GM19025 (cell line): ENCODE measurements around the gene KRTAP5-6.
"Not testable (repeated sequence)": the region's sequence is repeated elsewhere in the genome, so short reads cannot be mapped to it uniquely, and the experiment has no call there.

ENCODE experiments used
- ATAC-seq: cut with Tn5 transposase; IDR thresholded peaks from one replicate; pipeline ENCODE4 v1.9.1; 2021; ENCODE audit warnings: mild to moderate bottlenecking, low read depth, moderate library complexity; ENCODE audit not compliant: unreplicated experiment

KRTAP5-6 gene

GRCh38 chr11:1660111-1660867 lies 36.7 kb upstream of the KRTAP5-6 start:
- no peak for ATAC-seq

GRCh38 chr11:1661454-1662269 lies 35.3 kb upstream of the KRTAP5-6 start:
- ATAC-seq, result not testable (repeated sequence)

- ATAC-seq, result not testable (repeated sequence)
Measured at GRCh38 chr11:1662699-1663283, 34.2 kb upstream of the KRTAP5-6 start.

- no peak for ATAC-seq
Measured at GRCh38 chr11:1665313-1665712, 31.7 kb upstream of the KRTAP5-6 start.

DNA sequence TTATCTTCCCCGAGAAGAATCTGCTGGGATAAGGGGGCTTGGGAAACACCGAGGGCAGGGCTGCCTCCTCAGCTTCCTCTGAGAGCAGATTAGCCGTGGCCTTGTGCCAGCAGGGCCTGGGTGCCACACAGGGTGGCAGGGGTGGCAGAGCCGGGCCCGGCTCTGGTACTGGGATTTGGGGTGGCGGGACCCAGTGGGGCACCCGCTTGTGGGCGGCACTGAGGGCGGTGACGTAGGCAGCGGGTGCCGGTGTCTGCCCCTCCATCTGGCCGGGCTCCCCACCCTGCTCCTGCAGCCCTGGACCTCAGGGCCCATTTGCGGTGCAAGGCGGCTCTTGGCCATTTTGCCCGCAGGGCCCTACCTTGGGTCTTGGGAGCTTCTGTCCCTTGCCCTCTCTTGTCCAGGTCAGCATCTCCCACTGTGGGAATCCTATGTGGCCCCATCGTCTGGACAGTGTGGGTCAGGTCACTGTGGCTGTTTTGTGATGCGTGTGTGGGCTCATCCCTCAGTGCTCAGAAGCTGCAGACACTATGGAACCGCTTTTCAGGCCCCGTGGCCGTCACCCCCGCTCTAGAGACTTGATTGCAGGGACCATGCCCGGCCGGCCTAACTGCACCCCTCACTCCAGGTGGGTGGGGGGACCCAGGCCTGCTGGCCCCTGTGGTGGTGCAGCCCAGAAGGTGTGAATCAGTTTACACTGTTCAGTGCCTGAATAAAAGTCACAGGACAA lies 29.7 kb upstream of the KRTAP5-6 start:
- ATAC-seq, result no peak

GRCh38 chr11:1667906-1668305 lies 29.1 kb upstream of the KRTAP5-6 start:
- ATAC-seq, result no peak

DNA sequence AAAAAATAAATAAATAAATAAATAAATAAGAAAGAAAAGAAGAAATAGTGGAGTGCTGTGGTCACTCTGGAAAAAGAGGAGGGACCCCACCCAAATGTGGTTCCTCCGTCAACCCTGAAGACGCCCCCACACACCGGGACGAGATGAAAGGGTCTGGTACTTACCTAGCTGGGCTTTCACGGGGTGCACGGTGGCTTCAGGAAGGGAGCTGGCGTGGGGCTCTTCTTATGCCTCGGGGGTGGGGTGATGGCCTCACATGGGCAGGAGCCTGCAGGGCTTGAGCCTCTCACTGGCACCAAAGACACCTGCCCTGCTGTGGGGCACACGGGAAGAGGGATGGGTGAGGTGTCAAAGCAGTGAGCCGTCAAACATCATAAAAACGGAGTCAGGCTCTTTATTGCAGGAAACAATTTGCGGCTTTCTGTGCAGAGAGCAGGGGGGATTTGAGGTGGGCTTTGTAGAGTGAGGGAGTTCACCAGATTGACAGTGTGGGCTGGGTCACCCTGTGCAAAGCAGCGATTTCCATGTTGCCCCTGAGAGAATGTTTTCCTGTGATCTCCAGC lies 28.0 kb upstream of the KRTAP5-6 start:
- ATAC-seq, result no peak

DNA sequence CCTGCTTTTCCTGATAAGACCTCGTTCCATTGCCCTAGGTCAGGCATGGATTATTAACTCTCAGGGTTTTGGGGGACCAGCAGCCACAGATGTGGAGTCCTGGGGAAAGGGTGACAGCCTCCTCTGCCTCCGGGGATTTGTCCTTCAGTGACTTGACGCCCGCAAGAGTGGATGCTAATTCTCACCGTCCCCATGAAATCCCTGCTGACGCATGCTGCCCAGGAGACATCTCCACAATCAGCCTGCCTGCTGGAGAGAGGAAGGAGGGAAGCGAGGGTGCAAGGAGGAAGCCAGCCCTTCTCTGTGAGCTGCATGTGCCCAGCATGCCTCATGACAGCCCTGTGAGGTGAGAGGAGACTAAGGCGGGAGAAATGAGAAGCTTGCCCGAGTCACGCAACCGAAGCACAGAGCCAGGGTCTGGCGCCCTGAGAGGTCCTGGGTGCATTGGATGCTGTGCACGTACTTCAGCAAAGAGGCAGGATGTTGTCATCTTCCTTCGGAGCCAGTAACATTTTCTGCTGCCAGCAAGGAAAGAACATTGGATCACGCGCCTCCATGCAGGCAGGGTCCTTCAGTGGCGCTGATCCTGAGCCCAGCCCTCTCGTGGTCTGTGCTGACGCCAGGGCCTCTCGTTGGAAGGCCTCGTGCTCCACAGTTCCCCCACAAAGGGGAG lies 27.3 kb upstream of the KRTAP5-6 start:
- ATAC-seq, result no peak

GRCh38 chr11:1670457-1670856 lies 26.5 kb upstream of the KRTAP5-6 start:
- ATAC-seq, result not testable (repeated sequence)

GRCh38 chr11:1670905-1671371 lies 26.1 kb upstream of the KRTAP5-6 start:
- ATAC-seq, result no peak

DNA sequence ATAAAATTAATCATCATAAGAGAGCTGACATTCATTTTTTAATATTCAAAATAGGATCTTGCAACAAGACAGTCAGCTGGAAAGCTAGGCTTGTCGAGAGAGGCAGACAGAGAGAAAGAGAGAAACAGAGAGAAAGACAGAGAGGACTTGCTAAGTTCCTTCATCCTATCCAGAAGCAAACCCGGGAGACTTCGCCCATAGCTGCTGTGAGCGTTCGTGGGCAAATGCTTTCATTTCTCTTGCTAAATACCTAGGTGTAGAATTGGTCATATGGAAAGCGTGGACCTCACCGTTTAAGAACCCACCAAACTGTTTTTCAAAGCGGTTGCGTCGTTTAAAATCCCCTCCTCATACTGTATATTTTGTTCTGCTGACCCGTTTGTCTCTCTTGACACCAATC lies 25.3 kb upstream of the KRTAP5-6 start:
- no peak for ATAC-seq

DNA sequence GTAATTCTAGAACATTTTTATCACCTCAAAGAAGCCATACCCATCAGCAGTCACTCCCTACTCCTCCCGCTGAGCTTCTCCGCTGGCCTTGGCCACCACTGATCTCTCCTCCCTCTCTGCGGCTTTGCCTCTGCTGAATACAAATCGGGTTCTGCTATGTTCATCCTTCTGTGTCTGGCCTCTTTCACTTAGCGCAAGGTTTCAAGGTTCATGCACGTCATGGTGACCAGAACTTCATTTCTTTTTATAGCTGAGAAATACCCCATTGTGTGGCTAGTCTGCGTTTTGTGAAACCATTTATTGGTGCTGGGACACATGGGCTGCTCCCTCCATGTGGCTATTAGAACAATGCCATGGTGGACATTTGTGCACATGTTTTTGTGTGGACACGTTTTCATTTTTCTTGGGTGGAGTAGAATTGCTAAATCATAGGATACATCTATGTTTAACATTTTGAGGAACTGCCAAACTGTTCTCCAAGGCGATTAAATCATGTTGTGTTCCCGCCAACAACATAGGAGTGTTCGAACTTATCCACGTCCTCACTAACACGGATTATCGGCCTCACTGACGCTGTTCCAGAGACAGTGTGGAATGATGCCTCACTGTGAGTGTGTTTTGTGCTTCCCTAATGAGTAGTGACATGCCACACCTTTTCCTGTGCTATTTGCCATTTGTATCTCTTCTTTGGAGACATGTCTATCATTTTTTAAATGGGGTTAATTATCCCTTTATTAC lies 24.2 kb upstream of the KRTAP5-6 start:
- ATAC-seq, result no peak

GRCh38 chr11:1673446-1674172 lies 23.4 kb upstream of the KRTAP5-6 start:
- ATAC-seq, result no peak

- no peak for ATAC-seq
Measured at GRCh38 chr11:1674173-1675131, 22.5 kb upstream of the KRTAP5-6 start.

- ATAC-seq, result no peak
Measured at GRCh38 chr11:1675536-1676228, 21.3 kb upstream of the KRTAP5-6 start.

GRCh38 chr11:1676229-1676740 lies 20.7 kb upstream of the KRTAP5-6 start:
- no peak for ATAC-seq

- ATAC-seq, result no peak
Measured at GRCh38 chr11:1679881-1680280, 17.1 kb upstream of the KRTAP5-6 start.
